Astrocyte of the cerebellum (primary cell): Measurements from ENCODE around the gene PTPRK.

Source experiments
- DNase-seq: peaks from one replicate; pipeline ENCODE4 v3.0.0-alpha.2; 2011; ENCODE audit warnings: low read depth
- H3K4me3 ChIP-seq: 2 replicates; pipeline ENCODE4 v1.5.1; 2011; ENCODE audit warnings: mild to moderate bottlenecking, low read depth, low read length, moderate library complexity
- CTCF ChIP-seq: IDR thresholded peaks from 2 replicates; pipeline ENCODE4 v1.5.1; 2012; ENCODE audit warnings: low read length, low read depth, moderate library complexity, mild to moderate bottlenecking; ENCODE audit errors: missing control alignments
- in situ Hi-C: cut with HindIII; loops from 2 replicates; pipeline ENCODE4 v1.10.0; 2017; ENCODE audit warnings: low sequenced_read_pairs

The PTPRK gene

GRCh38 chr6:128259730-128260685 is 260.4 kb downstream of the PTPRK start:
- no peak for DNase-seq
- no peak for TF ChIP-seq CTCF
- no peak overlapping the region for H3K4me3 ChIP-seq
- in situ Hi-C loops: no loop called here

- no peak for DNase-seq
- H3K4me3 ChIP-seq: no peak overlapping the region
- TF ChIP-seq CTCF: no peak
- in situ Hi-C loops: no loop called here
Observed at GRCh38 chr6:128259029-128259724, 261.2 kb downstream of the PTPRK start.

- H3K4me3 ChIP-seq: no peak overlapping the region
- in situ Hi-C loops: no loop called here
- no peak for TF ChIP-seq CTCF
- DNase-seq: no peak
Observed at GRCh38 chr6:128256095-128256494, 264.3 kb downstream of the PTPRK start.

GRCh38 chr6:128252341-128253176 is 267.8 kb downstream of the PTPRK start:
- in situ Hi-C loops: no loop called here
- no peak overlapping the region for H3K4me3 ChIP-seq
- no peak for DNase-seq
- no peak for TF ChIP-seq CTCF

- TF ChIP-seq CTCF: no peak
- no peak for DNase-seq
- in situ Hi-C loops: no loop called here
- H3K4me3 ChIP-seq: no peak overlapping the region
Observed at GRCh38 chr6:128251445-128252340, 268.7 kb downstream of the PTPRK start.
